ENCODE results near the gene SVOPL.
"Not testable (repeated sequence)": the region's sequence is repeated elsewhere in the genome, so short reads cannot be mapped to it uniquely, and the experiment has no call there.

Gene SVOPL, protein sequence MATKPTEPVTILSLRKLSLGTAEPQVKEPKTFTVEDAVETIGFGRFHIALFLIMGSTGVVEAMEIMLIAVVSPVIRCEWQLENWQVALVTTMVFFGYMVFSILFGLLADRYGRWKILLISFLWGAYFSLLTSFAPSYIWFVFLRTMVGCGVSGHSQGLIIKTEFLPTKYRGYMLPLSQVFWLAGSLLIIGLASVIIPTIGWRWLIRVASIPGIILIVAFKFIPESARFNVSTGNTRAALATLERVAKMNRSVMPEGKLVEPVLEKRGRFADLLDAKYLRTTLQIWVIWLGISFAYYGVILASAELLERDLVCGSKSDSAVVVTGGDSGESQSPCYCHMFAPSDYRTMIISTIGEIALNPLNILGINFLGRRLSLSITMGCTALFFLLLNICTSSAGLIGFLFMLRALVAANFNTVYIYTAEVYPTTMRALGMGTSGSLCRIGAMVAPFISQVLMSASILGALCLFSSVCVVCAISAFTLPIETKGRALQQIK

DNA sequence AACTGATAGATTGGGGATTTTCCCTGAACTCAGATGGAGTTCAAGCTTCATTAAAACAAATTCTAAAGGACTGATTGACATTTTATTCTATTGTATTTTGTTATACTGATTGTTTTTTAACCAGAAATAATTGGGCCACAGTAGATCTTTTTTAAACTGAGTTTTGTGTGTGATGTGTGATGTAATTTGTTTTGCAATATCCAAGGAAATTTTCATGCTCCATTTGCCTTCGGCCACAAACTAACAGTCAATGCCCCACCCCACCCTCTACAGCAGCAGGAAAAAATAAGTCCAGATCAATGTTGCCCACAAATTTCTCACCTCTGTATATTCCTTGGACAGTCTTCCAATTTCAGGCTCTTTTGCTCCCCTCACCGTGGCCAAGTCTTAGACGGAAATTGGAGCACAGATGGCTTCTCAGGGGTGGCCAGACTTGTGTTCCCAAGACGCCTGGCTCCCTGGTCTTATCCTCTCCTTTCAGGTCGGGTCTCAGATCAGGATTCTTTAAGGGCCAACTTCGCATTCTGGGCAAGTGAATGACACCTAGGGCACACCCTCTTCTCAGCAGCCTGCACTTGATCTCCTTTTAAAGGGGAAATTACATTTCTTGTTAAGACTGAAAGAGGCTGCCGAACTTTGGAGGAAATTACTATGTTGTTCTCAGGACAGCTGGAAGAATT lies at the start of gene SVOPL:
TSS of gene SVOPL (minus strand) at position 506 of the 680 bp plus-strand sequence. CDS start 22,317 bp downstream, outside the sequence.
- DNase-seq, result no peak

- no peak for DNase-seq
Measured at GRCh38 chr7:138750473-138750872, 49.3 kb upstream of the SVOPL start.

DNA sequence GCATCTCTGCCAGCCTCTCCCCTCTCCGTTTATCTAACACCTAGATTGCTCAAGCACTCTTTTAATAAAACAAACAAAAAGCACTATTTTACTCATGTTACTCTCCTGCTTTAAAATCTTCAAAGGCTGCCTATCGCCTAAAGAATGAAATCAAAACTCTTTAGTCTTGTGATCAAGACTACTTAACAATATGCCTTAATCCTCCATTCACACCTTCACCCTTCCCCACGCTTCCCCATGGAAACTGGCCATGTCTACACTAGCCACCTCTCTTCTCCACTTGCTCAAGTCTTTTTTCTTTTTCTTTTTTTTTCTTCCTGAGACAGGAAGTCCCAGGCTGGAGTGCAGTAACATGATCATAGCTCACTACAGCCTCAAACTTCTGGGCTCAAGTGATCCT lies 48.8 kb upstream of the SVOPL start:
- no peak for DNase-seq

DNA sequence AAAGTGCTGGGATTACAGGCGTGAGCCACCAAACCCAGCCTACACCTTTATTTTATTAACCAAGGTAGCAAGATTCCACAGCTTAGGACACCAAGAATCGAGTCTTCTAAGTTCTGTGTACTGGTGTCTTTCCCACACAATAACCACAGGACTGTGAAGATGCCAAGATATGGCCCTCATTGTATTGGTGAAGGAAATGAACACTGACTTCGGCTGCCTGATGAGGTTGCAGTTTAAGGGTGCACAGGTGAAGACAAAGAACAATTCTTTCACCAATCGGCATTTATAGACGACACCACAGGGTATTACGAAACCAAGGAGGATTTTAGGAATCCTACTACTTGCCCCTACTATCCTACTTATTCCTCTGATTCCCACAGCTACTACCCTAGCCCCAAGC lies 47.5 kb upstream of the SVOPL start:
- no peak for DNase-seq

DNA sequence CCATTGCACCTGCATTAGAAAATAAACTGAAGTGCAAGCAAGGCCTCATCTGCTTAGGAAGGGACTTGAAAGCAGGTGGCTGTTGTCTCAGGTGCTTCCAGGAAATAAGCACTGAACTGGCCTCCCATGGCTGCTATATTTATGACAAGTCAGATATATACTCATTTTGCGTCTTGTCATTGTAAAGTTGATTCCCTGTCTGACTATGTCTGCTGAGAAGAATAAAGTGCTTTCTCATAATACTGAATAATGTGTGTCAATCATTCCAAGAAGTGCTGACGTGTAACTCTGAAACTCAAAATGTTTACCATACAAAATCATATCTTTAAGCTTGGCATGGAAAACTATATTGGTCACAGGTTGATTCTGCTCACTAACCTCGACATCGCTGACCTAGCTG lies 44.9 kb upstream of the SVOPL start:
- no peak for DNase-seq

- DNase-seq, result no peak
Measured at GRCh38 chr7:138745189-138745588, 44.0 kb upstream of the SVOPL start.

- DNase-seq, result no peak
Measured at GRCh38 chr7:138741453-138741735, 40.2 kb upstream of the SVOPL start.

DNA sequence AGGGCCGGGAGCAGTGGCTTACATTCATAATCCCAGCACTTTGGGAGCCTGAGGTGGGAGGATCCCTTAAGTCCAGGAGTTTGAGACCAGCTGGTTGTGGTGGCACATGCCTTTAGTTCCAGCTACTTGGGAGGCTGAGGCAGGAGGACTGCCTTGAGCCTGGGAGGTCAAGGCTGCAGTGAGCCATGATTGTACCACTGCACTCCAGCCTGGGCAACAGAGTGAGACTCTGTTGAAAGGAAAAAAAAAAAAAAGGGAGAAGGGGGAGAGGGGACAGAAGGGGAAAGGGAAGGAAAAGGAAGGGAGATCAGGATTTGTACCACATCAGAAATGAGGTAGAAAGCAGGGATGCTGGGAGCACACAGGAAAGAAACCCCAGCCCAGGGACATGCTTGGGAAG lies 38.7 kb upstream of the SVOPL start:
- DNase-seq, result no peak

- peak; percentile 82 for DNase-seq
Measured at GRCh38 chr7:138738551-138739335, 37.6 kb upstream of the SVOPL start.

DNA sequence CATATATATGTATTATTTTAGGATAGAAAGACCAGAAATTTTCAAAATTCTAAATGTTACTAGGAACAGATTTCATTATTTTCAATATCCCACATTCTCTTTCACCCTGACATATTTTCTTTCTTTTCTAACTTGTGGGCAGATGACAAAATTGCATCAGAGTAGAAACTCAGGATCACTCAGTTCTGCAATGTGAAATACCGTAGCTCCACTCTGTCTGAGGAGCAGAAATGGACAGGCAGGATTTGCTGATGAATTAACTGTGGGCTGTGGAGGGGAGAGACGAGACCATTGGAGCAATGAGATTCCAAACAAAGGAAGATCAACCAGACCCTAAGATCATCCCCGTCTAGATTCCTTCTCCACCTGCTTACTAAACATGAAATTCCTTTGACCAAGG lies 37.0 kb upstream of the SVOPL start:
- DNase-seq, result no peak

GRCh38 chr7:138735399-138735798 lies 34.2 kb upstream of the SVOPL start:
- no peak for DNase-seq

GRCh38 chr7:138731733-138732132 lies 30.6 kb upstream of the SVOPL start:
- not testable (repeated sequence) for DNase-seq

GRCh38 chr7:138729444-138729843 lies 28.3 kb upstream of the SVOPL start:
- DNase-seq, result no peak

DNA sequence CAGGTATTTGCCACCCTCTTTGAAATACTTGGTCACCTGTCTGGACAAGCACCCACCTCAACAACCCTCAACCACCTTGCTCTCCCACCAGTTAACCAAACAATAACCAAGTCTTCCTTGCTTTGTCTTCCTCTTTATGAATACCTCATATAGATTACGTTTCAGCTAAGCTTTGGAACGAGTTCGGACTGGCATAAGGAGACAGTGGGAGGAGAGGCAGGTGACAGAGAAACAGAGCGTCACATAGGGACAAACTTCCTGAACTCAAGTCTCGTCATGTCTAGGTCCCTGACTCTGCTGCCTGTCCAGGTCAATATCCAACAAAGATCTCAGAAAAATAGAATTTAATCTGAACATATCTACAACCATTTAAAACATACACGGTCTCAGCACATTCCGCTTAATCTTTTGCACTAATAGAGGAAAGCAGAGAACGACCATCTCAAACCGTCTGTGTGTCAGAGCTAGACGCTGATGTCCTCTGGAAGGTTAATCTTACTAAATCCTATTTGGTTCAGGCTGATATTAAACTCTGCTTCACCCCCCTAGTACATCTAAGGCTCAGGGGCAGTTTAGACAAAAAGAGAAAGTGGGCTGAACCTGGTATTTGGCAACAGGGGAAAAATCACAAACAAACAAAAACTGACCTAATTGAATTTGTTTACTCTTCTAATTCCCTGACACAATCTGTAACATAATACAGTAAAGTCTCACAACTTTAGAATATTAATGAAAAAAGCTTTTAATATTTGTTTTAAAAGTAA lies 26.4 kb upstream of the SVOPL start:
- DNase-seq, result no peak

- no peak for DNase-seq
Measured at GRCh38 chr7:138726288-138726687, 25.1 kb upstream of the SVOPL start.

GRCh38 chr7:138720286-138720685 lies 19.1 kb upstream of the SVOPL start:
- DNase-seq, result no peak

DNA sequence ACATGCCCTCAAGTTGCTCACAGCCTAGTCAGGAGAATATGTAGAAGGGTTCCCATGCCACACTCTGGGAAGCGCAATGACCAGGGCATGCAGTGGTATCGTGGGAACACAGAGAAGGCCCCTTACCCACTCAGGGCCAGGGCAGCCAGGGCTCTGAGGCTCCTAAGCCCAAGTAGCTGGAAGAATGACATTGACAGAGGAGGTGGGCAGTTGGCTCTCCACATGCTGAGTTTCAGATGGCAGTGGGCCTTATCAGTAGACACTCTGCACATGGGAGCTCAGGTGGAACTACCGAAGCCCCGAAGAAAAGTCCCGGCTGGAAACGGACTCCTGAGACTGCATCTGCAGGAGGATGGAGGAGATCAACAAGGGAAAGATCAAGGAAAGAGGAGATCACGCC lies 15.7 kb upstream of the SVOPL start:
- no peak for DNase-seq

GRCh38 chr7:138713191-138713590 lies 12.0 kb upstream of the SVOPL start:
- no peak for DNase-seq

DNA sequence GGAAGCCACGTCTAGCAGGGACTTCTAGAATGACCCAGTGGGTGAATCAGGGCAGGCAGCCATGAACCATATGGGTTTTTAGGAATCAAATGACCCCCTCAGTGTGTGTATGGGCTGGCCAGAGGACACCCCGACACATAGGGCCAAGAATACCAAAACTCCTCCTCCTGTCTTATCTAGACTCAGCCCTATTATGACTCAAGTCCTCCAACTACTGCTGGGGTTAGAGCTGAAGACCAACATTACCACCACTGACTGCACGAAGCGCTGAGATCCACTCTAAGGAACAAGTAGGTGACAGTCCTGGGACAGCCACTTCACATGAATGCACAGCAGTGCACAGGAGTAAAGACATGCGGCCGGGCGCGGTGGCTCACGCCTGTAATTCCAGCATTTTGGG lies 11.5 kb upstream of the SVOPL start:
- DNase-seq, result no peak

GRCh38 chr7:138710536-138711385 lies 9.6 kb upstream of the SVOPL start:
- no peak for DNase-seq

GRCh38 chr7:138705167-138705566 lies 4.0 kb upstream of the SVOPL start:
- DNase-seq, result no peak

GRCh38 chr7:138701537-138701923 lies 368 bp upstream of the SVOPL start:
- DNase-seq, result no peak
